ENCODE data around the gene ZBTB34.

DNA sequence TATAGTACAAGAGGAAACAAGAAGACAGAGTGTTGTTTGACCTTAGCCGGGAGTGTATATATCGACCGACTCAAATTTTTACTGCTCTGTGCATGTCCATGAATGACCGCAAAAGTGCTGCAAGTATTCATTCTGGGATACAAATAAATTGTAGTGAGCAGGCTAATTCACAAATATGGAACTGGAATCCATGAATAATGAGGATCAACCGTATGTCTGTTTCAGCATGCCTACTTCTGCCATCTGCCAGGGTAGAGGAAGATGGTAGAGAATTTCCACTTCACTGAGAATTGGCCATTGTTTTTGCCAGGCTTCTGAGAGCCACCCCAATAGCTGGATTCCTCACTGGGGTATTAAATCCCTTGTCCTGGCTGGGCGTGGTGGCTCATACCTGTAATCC lies 45.7 kb downstream of the ZBTB34 start:
- TF ChIP-seq, protein P1, sequence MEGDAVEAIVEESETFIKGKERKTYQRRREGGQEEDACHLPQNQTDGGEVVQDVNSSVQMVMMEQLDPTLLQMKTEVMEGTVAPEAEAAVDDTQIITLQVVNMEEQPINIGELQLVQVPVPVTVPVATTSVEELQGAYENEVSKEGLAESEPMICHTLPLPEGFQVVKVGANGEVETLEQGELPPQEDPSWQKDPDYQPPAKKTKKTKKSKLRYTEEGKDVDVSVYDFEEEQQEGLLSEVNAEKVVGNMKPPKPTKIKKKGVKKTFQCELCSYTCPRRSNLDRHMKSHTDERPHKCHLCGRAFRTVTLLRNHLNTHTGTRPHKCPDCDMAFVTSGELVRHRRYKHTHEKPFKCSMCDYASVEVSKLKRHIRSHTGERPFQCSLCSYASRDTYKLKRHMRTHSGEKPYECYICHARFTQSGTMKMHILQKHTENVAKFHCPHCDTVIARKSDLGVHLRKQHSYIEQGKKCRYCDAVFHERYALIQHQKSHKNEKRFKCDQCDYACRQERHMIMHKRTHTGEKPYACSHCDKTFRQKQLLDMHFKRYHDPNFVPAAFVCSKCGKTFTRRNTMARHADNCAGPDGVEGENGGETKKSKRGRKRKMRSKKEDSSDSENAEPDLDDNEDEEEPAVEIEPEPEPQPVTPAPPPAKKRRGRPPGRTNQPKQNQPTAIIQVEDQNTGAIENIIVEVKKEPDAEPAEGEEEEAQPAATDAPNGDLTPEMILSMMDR (IDR thresholded peaks at IDR 0.05; ENCODE audit: low read depth, low read length, poor library complexity, severe bottlenecking), result no peak
- TF ChIP-seq EZH2phosphoT487 (IDR thresholded peaks at IDR 0.05; ENCODE audit: borderline replicate concordance, low read length), result no peak

Measured in DOHH2 (cell line).